Ascending aorta (tissue), 2 donors: ENCODE results near the gene HDLBP. TPM values are rescaled to one million over a fixed set of nuclear protein-coding genes. Genes with fewer than 3 reads are reported as not detected.

ENCODE experiments used
- DNase-seq, 2 donors: peaks; one replicate each; pipeline ENCODE4 v3.0.0-alpha.2; 2019; ENCODE audit warnings: low spot score in 2 of 2
- H3K27ac ChIP-seq, 2 donors: fragments of 200-600 bp; sonication (generic); one replicate each; pipeline ENCODE4 v1.5.1; 2016 to 2017; ENCODE audit warnings: mild to moderate bottlenecking in 1 of 2
- H3K27me3 ChIP-seq: fragments of 200-600 bp; sonication (generic); one replicate; pipeline ENCODE4 v1.5.1; 2017
- H3K36me3 ChIP-seq, 2 donors: fragments of 200-600 bp; sonication (generic); one replicate each; pipeline ENCODE4 v1.5.1; 2016
- H3K4me1 ChIP-seq, 2 donors: fragments of 200-600 bp; sonication (generic); one replicate each; pipeline ENCODE4 v1.5.1; 2016 to 2017; ENCODE audit warnings: mild to moderate bottlenecking in 1 of 2
- H3K4me3 ChIP-seq, 2 donors: fragments of 200-600 bp; sonication (generic); one replicate each; pipeline ENCODE4 v1.5.1; 2016 to 2017; ENCODE audit warnings: mild to moderate bottlenecking in 1 of 2
- H3K9me3 ChIP-seq, 2 donors: fragments of 200-600 bp; sonication (generic); one replicate each; pipeline ENCODE4 v1.5.1; 2016
- intact Hi-C: fragments of 100-400 bp; cut with DNase I; formaldehyde crosslinking; loops from one replicate; pipeline ENCODE4 v1.15.1; 2023
- total RNA-seq: library from RNA; depleted of rRNA; stranded (reverse); fragments of >200 nt; gene quantifications from one replicate; pipeline ENCODE4 v1.1.0, GENCODE V29; 2016
- TF ChIP-seq, protein P1 (sequence below), 3 experiments: fragments of 200-600 bp in 2 of 3; fragments of 450-650 bp in 1 of 3; sonication (generic) in 2 of 3; IDR thresholded peaks; one replicate each; pipeline ENCODE4 v1.5.1; 2016 to 2019; ENCODE audit warnings: antibody characterized with exemption in 3 of 3, mild to moderate bottlenecking in 1 of 3, moderate library complexity in 1 of 3

The HDLBP gene
- total RNA-seq, 1 donor from 2014 or later, result 308 TPM

DNA sequence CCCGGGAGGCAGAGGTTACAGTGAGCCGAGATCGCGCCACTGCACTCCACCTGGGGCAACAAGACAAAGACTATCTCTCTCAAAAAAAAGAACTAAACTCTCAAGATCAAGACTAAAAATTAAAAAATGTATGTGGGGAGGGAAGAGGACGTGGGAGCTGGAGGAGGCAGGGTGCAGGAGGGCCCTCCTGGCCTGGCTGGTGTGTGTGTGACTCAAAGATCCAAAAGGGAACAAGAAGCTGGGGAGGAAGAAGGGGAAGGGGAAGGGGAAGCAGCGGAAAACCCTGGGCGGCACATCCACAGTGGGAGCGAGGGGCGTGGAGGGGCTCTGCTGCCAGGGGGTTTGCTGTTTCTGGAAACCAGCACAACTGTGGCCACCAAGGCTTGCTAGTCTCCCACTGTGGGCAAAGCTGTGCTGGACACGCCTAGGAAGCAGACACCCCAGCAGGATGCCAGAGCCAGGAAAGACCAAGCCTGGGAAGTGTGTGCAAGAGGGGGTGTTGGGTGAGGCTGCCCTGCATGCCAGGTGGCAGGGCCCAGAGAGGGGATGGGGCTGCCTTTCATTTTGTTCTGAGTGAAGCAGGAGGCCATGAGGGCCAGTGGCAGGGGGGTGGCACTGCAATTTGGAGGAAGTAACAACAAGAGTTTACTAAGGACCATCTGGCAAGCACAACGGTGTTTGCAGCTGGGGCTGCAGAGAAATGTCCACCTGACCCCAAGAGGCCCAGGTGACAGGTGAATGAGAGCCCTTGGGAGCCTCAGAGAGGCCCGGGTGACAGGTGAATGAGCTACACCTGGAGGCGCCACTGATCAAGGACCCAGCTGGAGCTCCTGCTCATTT, 82.5 kb downstream of the HDLBP start:
- Histone ChIP-seq H3K4me3 (no peak overlapping the region), H3K36me3 (peaks cover 98 to 99% of the 10 kb centered on the region in 2 donors), H3K27me3 (no peaks in the 10 kb centered on the region), H3K4me1 (no peaks in the 10 kb centered on the region), H3K27ac (no peak overlapping the region), H3K9me3 (no peaks in the 10 kb centered on the region)
- no peak for DNase-seq
- intact Hi-C loops, result no loop called here
- TF ChIP-seq, protein P1, sequence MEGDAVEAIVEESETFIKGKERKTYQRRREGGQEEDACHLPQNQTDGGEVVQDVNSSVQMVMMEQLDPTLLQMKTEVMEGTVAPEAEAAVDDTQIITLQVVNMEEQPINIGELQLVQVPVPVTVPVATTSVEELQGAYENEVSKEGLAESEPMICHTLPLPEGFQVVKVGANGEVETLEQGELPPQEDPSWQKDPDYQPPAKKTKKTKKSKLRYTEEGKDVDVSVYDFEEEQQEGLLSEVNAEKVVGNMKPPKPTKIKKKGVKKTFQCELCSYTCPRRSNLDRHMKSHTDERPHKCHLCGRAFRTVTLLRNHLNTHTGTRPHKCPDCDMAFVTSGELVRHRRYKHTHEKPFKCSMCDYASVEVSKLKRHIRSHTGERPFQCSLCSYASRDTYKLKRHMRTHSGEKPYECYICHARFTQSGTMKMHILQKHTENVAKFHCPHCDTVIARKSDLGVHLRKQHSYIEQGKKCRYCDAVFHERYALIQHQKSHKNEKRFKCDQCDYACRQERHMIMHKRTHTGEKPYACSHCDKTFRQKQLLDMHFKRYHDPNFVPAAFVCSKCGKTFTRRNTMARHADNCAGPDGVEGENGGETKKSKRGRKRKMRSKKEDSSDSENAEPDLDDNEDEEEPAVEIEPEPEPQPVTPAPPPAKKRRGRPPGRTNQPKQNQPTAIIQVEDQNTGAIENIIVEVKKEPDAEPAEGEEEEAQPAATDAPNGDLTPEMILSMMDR (IDR thresholded peaks at IDR 0.05), result no peak

DNA sequence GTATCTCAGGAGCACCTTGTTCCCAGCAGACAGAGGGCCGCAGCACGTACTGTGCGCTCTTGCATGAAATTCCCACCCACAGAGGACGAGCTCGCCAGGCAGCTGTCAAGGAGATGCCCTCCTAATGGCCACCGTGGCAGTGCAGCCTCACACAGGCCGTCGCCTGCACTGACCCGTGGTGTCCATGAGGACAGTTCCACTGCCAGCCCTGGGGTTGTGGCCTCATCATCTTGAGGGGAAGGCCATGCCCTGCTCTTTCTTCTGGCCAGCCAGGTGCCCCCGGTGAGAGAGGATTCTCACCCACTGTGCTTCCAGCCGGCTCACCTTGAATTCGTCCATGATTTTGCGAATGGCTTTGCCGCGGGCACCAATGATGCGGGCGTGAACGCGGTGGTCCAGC, 85.0 kb downstream of the HDLBP start:
- Histone ChIP-seq H3K4me1 (no peaks in the 10 kb centered on the region), H3K4me3 (no peak overlapping the region), H3K27me3 (no peaks in the 10 kb centered on the region), H3K27ac (no peak overlapping the region), H3K36me3 (peaks cover 88 to 96% of the 10 kb centered on the region in 2 donors), H3K9me3 (no peaks in the 10 kb centered on the region)
- intact Hi-C loops, result no loop called here
- TF ChIP-seq, protein P1 (IDR thresholded peaks at IDR 0.05), result no peak
- DNase-seq, result no peak

DNA sequence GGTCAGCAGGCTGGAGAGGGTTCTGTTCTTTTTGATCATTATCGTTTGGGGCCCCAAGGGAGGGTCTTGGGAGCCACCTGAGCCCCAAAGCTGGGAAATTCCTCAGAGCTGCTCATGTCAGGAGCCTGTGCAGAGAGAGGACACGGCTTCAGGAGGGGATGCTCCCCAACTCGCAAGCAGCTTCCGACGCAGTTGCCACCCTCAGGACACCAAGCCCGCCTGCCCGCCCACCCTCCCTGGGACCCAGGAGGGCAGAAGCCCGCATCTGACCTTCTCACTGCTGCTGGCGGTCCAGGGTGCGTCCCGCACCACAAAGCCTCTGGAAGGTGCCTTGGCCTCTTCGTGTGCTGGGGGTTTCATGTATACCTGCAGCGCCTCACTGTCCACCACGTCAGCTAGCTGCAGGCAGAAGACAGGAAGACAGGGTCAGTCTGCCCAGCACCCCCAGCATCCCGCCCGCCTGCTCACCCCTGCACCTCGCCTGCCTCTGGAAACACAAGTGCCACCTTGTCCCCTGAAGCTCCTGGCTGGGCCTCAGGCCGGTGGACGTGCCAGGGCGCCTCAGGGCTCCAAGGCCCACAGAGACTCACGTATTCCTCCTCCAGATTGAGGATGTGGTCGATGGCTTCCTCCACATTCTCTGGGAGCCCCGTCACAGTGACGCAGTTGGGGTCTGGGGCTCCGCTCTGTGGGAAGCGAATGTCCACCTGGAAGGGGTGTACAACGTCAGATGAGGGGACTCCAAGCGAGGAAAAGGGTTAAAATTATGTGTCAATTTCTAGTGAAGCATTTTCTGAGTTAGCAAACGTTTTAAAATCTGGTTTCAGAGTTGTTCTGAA, 85.7 kb downstream of the HDLBP start:
- peaks cover 82 to 92% of the 10 kb centered on the region in 2 donors for H3K36me3 ChIP-seq
- H3K27ac ChIP-seq, result no peak overlapping the region
- no peaks in the 10 kb centered on the region for H3K27me3 ChIP-seq
- intact Hi-C loops, result no loop called here
- no peaks in the 10 kb centered on the region for H3K4me1 ChIP-seq
- no peak for DNase-seq
- no peak overlapping the region for H3K4me3 ChIP-seq
- TF ChIP-seq, protein P1 (IDR thresholded peaks at IDR 0.05), result no peak
- no peaks in the 10 kb centered on the region for H3K9me3 ChIP-seq

DNA sequence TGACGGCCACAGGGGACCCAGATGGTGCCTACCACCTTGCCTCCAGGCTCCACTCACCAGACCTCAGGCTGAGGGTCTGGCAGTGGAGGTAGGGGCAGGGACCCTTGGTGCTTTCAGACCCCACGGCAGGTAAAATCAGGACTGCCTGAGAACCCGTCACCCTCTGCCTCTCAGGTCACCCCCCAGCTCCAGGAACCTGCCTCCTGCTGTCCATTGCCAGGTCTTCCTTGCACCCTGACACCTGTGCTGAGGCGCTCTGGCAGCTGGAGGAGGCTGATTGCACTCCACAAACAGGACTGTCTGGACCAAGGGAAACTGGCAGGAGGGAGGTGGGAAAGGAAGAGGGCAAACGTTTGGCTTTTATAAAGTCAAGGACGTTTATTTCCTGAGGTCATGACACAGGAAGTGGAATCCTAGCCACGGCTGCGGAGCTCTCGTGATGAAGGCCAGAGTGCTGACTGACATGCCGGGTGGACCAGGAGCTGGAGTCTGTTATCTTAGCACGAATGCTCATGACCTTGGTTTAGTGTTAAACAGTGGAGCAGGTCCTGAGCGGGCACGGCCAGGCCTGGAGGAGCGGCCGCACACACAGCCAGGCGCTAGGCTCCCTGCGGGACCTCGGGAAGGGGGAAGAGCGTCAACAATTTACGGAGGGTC, 86.5 kb downstream of the HDLBP start:
- H3K36me3 ChIP-seq, result peaks cover 74 to 84% of the 10 kb centered on the region in 2 donors
- TF ChIP-seq, protein P1 (IDR thresholded peaks at IDR 0.05), result no peak
- H3K27ac ChIP-seq, result no peak overlapping the region
- intact Hi-C loops, result no loop called here
- H3K9me3 ChIP-seq, result no peaks in the 10 kb centered on the region
- no peaks in the 10 kb centered on the region for H3K4me1 ChIP-seq
- no peak for DNase-seq
- no peak overlapping the region for H3K4me3 ChIP-seq
- H3K27me3 ChIP-seq, result no peaks in the 10 kb centered on the region

DNA sequence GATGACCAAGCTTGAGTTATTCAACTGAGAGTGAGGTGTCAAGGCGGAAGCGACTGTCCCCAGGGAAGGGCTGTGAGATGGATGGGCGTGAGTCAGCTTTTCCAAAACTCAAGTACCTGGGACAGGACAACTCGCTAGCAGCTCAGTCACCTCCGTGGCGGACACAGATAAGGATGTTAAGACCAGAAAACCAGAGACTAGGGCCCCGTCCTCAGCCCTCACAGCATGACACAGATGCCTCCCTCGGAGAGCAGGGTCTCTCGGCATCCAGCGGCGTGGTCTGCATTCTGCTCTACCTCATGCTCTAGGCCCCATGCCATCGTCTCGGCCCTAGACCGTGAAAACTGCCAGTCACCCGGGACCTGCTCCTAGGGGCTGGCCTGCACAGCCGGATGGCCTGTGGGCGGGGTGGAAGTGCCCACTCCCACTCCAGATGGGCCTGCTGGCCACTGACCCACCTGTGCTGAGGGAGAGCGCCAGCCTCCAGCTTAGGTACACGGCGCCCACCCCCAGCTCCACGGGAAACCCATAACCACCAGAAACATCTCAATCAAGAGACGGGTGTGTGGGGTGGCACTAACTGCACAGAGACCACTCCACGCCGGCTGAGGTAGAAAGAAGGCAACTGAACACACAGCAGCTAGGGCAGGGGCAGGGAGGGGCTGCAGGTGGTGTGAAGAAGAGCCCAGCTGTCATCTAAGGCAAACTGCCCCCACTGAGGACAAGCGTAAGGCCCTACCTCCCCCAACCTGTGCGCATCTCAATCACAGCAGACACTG, 87.2 kb downstream of the HDLBP start:
- TF ChIP-seq, protein P1 (IDR thresholded peaks at IDR 0.05), result no peak
- Histone ChIP-seq H3K36me3 (peaks cover 68 to 77% of the 10 kb centered on the region in 2 donors), H3K9me3 (no peaks in the 10 kb centered on the region), H3K4me1 (no peaks in the 10 kb centered on the region), H3K27ac (no peak overlapping the region), H3K4me3 (no peak overlapping the region), H3K27me3 (no peaks in the 10 kb centered on the region)
- no peak for DNase-seq
- intact Hi-C loops, result no loop called here
